HEK293T (cell line): ENCODE results near the gene CDH4.

Experiments used
- CTCF ChIA-PET: fragments of 350-600 bp; formaldehyde crosslinking; extraction: SDS; loops from one replicate; lab custom pipeline; 2021; ENCODE audit warnings: antibody characterized with exemption, inconsistent platforms; lab: Yijun Ruan, JAX
- POLR2A ChIA-PET: fragments of 350-600 bp; formaldehyde crosslinking; extraction: SDS; loops from one replicate; lab custom pipeline; 2020; ENCODE audit warnings: antibody characterized with exemption, inconsistent platforms; lab: Yijun Ruan, JAX
- DNase-seq: peaks from one replicate; pipeline ENCODE4 v3.0.0; 2012; ENCODE audit warnings: mixed read lengths; ENCODE audit errors: extremely low spot score
- ARNT ChIP-seq: fragments of 450-650 bp; IDR thresholded peaks from 2 replicates; pipeline ENCODE4 v1.6.1; 2017; ENCODE audit warnings: mild to moderate bottlenecking
- BHLHE40 ChIP-seq: fragments of 450-650 bp; IDR thresholded peaks from 2 replicates; pipeline ENCODE4 v1.6.1; 2016; ENCODE audit warnings: mild to moderate bottlenecking, moderate library complexity, borderline replicate concordance
- CTBP1 ChIP-seq: fragments of 450-650 bp; IDR thresholded peaks from 2 replicates; pipeline ENCODE4 v1.6.1; 2016; ENCODE audit warnings: borderline replicate concordance
- ELF4 ChIP-seq: fragments of 450-650 bp; IDR thresholded peaks from 2 replicates; pipeline ENCODE4 v1.6.1; 2017; ENCODE audit warnings: antibody characterized with exemption
- FOXA1 ChIP-seq: fragments of 450-650 bp; IDR thresholded peaks from 2 replicates; pipeline ENCODE4 v1.6.1; 2016; ENCODE audit warnings: mild to moderate bottlenecking
- FOXK2 ChIP-seq: fragments of 450-650 bp; IDR thresholded peaks from 2 replicates; pipeline ENCODE4 v1.6.1; 2016; ENCODE audit warnings: mild to moderate bottlenecking
- FOXM1 ChIP-seq: fragments of 450-650 bp; IDR thresholded peaks from 2 replicates; pipeline ENCODE4 v1.6.1; 2017; ENCODE audit warnings: mild to moderate bottlenecking, borderline replicate concordance
- HDGF ChIP-seq: fragments of 450-650 bp; IDR thresholded peaks from 2 replicates; pipeline ENCODE4 v1.6.1; 2017; ENCODE audit warnings: antibody characterized with exemption, borderline replicate concordance
- L3MBTL2 ChIP-seq: fragments of 450-650 bp; conservative IDR thresholded peaks from 2 replicates; pipeline ENCODE4 v1.6.1; 2016; ENCODE audit warnings: mild to moderate bottlenecking
- LEF1 ChIP-seq: fragments of 450-650 bp; IDR thresholded peaks from 2 replicates; pipeline ENCODE4 v1.6.1; 2017; ENCODE audit warnings: mild to moderate bottlenecking, borderline replicate concordance
- NFRKB ChIP-seq: fragments of 450-650 bp; IDR thresholded peaks from 2 replicates; pipeline ENCODE4 v1.6.1; 2016; ENCODE audit warnings: mild to moderate bottlenecking, moderate library complexity
- SP1 ChIP-seq: fragments of 450-650 bp; IDR thresholded peaks from 2 replicates; pipeline ENCODE4 v1.6.1; 2017
- SUZ12 ChIP-seq: fragments of 450-650 bp; IDR thresholded peaks from 2 replicates; pipeline ENCODE4 v1.6.1; 2016; ENCODE audit warnings: mild to moderate bottlenecking
- TARDBP ChIP-seq: fragments of 450-650 bp; IDR thresholded peaks from 2 replicates; pipeline ENCODE4 v1.6.1; 2016
- ZNF384 ChIP-seq: fragments of 450-650 bp; IDR thresholded peaks from 2 replicates; pipeline ENCODE4 v1.6.1; 2016
- TF ChIP-seq, protein P1 (sequence below): fragments of 450-650 bp; IDR thresholded peaks from 2 replicates; pipeline ENCODE4 v1.6.1; 2016

Gene CDH4

DNA sequence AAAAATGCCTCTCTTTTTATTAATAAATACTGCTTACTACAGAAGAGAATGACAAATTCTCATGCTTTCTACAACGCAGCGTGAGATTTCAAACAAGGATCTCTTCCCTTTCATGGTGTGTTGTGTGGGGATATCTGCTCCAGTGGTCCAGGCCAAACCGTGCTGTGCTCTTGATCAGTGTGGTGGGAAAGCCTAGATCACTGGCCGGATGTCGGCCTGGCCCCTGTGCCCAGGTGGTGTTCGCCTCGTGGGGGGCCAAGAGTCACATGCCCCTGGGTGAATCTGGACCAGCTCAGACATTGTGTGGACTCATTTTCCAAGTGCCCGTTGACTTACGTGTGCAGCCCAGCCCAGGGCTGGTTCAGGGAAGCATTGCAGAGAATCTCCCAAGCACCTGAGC lies 4.3 kb downstream of the CDH4 start:
- CTCF ChIA-PET = no interaction called here
- TF ChIP-seq HDGF (no peak), ARNT (no peak), SP1 (no peak), CTBP1 (no peak)
- DNase-seq = no peak
- POLR2A ChIA-PET = no interaction called here

DNA sequence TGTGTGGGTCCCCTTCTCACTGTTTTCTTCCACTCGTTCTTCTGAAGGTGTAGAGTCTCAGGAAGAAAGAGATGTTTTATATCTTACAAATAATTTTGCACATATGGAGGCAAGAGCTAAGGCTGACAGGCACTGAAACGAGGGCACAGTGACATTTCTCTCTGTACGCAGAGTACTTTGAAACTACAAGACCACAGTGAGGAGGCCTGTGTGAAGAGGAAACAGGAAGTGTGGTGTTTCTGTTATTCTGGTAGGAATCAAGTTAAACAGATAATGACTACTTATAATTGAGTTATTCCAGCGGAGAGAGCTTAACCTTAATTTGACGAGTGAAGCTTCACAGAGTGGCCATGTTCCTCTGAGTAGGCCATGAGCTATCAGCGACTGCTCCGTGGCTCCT lies 4.8 kb downstream of the CDH4 start:
- DNase-seq = no peak
- CTCF ChIA-PET = no interaction called here
- POLR2A ChIA-PET = no interaction called here
- TF ChIP-seq ARNT (no peak), FOXA1 (no peak), FOXM1 (no peak), ZNF384 (no peak), BHLHE40 (no peak), L3MBTL2 (no peak), SP1 (no peak), NFRKB (no peak), ELF4 (no peak), HDGF (no peak), CTBP1 (no peak), FOXK2 (no peak), TARDBP (no peak), SUZ12 (no peak), LEF1 (no peak)
- TF ChIP-seq, protein P1, sequence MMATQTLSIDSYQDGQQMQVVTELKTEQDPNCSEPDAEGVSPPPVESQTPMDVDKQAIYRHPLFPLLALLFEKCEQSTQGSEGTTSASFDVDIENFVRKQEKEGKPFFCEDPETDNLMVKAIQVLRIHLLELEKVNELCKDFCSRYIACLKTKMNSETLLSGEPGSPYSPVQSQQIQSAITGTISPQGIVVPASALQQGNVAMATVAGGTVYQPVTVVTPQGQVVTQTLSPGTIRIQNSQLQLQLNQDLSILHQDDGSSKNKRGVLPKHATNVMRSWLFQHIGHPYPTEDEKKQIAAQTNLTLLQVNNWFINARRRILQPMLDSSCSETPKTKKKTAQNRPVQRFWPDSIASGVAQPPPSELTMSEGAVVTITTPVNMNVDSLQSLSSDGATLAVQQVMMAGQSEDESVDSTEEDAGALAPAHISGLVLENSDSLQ = no peak

DNA sequence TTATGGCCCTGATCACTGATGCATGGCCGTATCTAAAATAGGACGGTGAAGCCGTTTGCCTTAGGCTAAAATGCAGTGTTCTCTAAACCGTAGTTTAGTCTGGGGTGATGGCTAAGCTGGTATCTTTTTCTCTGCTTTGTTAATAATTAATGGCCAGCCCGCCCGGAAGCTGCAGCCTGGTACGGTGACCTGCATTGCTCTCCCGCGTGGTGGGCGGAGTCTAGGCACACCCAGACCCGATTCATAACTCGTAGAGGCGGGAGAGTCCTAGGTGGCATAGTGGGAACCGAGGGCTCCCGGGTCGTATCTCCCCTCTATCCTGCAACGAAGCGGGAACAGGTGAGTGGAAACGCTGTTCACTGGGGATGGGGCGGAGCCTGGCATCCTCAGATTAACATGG lies 5.5 kb downstream of the CDH4 start:
- POLR2A ChIA-PET = no interaction called here
- DNase-seq = no peak
- TF ChIP-seq FOXA1 = no peak
- TF ChIP-seq FOXM1 = no peak
- TF ChIP-seq ARNT = no peak
- TF ChIP-seq ZNF384 = no peak
- TF ChIP-seq FOXK2 = no peak
- no peak for TF ChIP-seq SP1
- no peak for TF ChIP-seq CTBP1
- TF ChIP-seq HDGF = no peak
- CTCF ChIA-PET = no interaction called here

DNA sequence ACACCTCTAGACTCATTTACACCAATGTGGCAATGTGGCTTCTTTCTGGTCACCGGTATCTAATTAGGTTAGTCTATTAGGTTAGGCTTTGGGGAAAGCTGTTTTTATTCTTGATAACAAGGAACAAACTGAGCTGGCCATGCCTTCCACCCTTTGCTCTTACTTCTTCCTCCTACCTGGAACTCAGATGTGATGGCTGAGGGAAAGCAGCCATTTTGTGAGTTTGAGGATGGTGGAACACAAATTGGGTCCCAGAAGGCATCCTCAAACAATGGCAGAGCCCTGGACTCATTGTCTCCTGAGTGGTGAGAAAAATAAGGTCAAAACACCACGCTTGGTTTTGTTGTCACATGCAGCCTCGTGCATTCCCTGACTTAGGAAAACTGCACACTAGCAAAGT lies 7.7 kb downstream of the CDH4 start:
- TF ChIP-seq TARDBP (no peak), SUZ12 (no peak), FOXK2 (no peak), BHLHE40 (no peak), HDGF (no peak), CTBP1 (no peak), L3MBTL2 (no peak), FOXM1 (no peak), FOXA1 (no peak), ELF4 (no peak), LEF1 (no peak), SP1 (no peak), ARNT (no peak)
- TF ChIP-seq, protein P1 = no peak
- CTCF ChIA-PET = interaction anchor here (3.9 kb wide), 1 partner anchor 7 kb away, joined by 12 read pairs; the partner anchor contains the start of gene CDH4
- DNase-seq = no peak
- POLR2A ChIA-PET = no interaction called here

DNA sequence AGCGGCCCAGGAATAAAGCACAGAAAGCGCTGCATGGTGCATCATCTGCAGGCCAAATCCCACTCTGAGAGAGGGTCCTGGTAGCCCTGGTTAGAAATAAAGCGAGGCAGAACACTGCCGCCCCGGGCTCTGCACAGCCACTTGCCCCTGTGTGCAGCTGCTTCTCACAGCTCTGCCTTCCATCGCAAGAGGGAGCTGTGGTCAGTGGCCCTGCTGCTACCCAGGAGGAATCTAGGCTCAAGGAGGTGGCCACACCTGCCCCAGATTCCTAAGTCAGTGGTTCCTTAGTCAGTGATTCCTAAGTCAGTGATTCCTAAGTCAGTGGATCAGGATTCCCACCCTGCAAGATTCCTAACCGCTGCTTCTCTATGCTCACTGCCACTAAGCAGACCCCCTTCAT lies 8.8 kb downstream of the CDH4 start:
- POLR2A ChIA-PET = no interaction called here
- TF ChIP-seq SP1 = no peak
- TF ChIP-seq ARNT = no peak
- TF ChIP-seq LEF1 = no peak
- no peak for TF ChIP-seq SUZ12
- no peak for TF ChIP-seq NFRKB
- TF ChIP-seq, protein P1 = no peak
- no peak for TF ChIP-seq CTBP1
- no peak for TF ChIP-seq ELF4
- no peak for TF ChIP-seq ZNF384
- no peak for TF ChIP-seq HDGF
- no peak for DNase-seq
- CTCF ChIA-PET = interaction anchor here (0.6 to 3.9 kb wide), 2 partner anchors 8 to 482 kb away, joined by 3 to 12 read pairs; partner anchors contain the start of gene CDH4

DNA sequence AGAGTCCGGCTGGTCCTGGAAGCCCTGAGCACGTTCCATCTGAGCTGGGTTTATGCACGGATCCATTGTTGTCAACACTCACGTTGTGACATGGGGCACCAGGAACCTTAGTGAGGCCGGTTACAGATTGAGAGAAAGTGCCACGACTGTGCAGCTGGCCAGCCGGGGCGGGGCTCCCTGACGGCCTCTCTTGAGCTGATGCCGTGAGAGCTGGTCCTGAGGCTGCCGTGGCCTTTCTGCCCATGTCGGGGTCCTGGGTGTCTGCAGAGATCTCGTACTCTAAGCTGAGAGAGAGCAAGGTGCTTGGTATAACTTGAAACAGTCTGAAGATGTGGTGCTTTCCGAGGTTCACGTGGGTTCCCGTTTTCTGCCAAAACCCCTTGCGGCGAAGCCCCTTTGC lies 10.0 kb downstream of the CDH4 start:
- TF ChIP-seq BHLHE40 (no peak), SP1 (no peak), FOXA1 (no peak), NFRKB (no peak), FOXM1 (no peak), LEF1 (no peak), TARDBP (no peak), ARNT (no peak), FOXK2 (no peak), L3MBTL2 (no peak)
- TF ChIP-seq, protein P1 = no peak
- no peak for DNase-seq
- ChIA-PET CTCF (interaction anchor here (0.7 to 3.9 kb wide), 2 partner anchors 9 to 1658 kb away, joined by 4 to 12 read pairs; partner anchors contain the start of gene CDH4), POLR2A (no interaction called here)
